Mammary epithelial cell (primary cell): ENCODE data around the gene TRIO.

ENCODE experiments used
- CTCF ChIP-seq, 2 donors: IDR thresholded peaks in 1 of 2; conservative IDR thresholded peaks in 1 of 2; 2 replicates each; pipeline ENCODE4 v1.5.1; 2011 to 2012; ENCODE audit warnings: inconsistent platforms in 2 of 2, low read length in 2 of 2, mild to moderate bottlenecking in 2 of 2, control low read depth in 1 of 2, low read depth in 1 of 2; ENCODE audit not compliant: insufficient read depth in 1 of 2; ENCODE audit errors: extremely low read depth in 1 of 2
- EZH2 ChIP-seq: IDR thresholded peaks from 2 replicates; pipeline ENCODE4 v1.6.1; 2012; ENCODE audit warnings: low read length, inconsistent platforms, borderline replicate concordance

- TF ChIP-seq CTCF (conservative IDR thresholded peaks at IDR 0.05 in 1 of 2, IDR thresholded peaks at IDR 0.05 in 1 of 2; ENCODE audit: extremely low read depth in 1 of 2, insufficient read depth in 1 of 2, low read depth in 1 of 2, low read length in 2 of 2), result no peak
- TF ChIP-seq EZH2, result no peak
Observed at GRCh38 chr5:14386884-14387624, 243.9 kb downstream of the TRIO start.
